DOHH2 (cell line): Measurements from ENCODE around the gene ZRANB1.

Experiments
- H3F3A ChIP-seq: fragments of 200-600 bp; sonication (generic), shearing (Covaris generic); 2 replicates; pipeline ENCODE4 v1.6.0; 2016; ENCODE audit warnings: antibody characterized with exemption, mild to moderate bottlenecking; ENCODE audit not compliant: control insufficient read depth, insufficient read depth
- H3K27ac ChIP-seq: fragments of 200-600 bp; sonication (generic); 2 replicates; pipeline ENCODE4 v1.5.1; 2014; ENCODE audit warnings: low read depth, mild to moderate bottlenecking, low read length, moderate library complexity
- H3K27me3 ChIP-seq: fragments of 200-600 bp; sonication (generic); 2 replicates; pipeline ENCODE4 v1.6.1; 2014; ENCODE audit warnings: mild to moderate bottlenecking, low read length, mixed read lengths; ENCODE audit not compliant: control insufficient read depth
- H3K36me3 ChIP-seq: fragments of 200-600 bp; sonication (generic); 2 replicates; pipeline ENCODE4 v1.6.1; 2014; ENCODE audit warnings: mild to moderate bottlenecking, low read length, moderate library complexity, mixed read lengths; ENCODE audit not compliant: control insufficient read depth
- H3K4me1 ChIP-seq: fragments of 200-600 bp; sonication (generic); 2 replicates; pipeline ENCODE4 v1.6.1; 2014; ENCODE audit warnings: mild to moderate bottlenecking, low read length, mixed read lengths; ENCODE audit not compliant: control insufficient read depth
- H3K4me2 ChIP-seq: fragments of 200-600 bp; sonication (generic); 2 replicates; pipeline ENCODE4 v1.6.0; 2014; ENCODE audit warnings: mild to moderate bottlenecking, low read length, moderate library complexity
- H3K4me3 ChIP-seq: fragments of 200-600 bp; sonication (generic); 2 replicates; pipeline ENCODE4 v1.5.1; 2014; ENCODE audit warnings: mild to moderate bottlenecking, low read length, mixed read lengths
- H3K79me2 ChIP-seq: fragments of 200-600 bp; sonication (generic); 2 replicates; pipeline ENCODE4 v1.6.1; 2014; ENCODE audit warnings: mild to moderate bottlenecking, low read length, mixed read lengths; ENCODE audit not compliant: control insufficient read depth
- H3K9me2 ChIP-seq: fragments of 200-600 bp; sonication (generic); replicated peaks from 2 replicates; pipeline ENCODE4 v1.6.1; 2014; ENCODE audit warnings: mild to moderate bottlenecking, low read length, mixed read lengths; ENCODE audit not compliant: control insufficient read depth
- H3K9me3 ChIP-seq: fragments of 200-600 bp; sonication (generic); 2 replicates; pipeline ENCODE4 v1.6.1; 2014; ENCODE audit warnings: antibody characterized with exemption, low read length, mixed read lengths; ENCODE audit not compliant: control insufficient read depth, insufficient read depth
- H4K20me1 ChIP-seq: fragments of 200-600 bp; sonication (generic); 2 replicates; pipeline ENCODE4 v1.6.0; 2014; ENCODE audit warnings: low read depth, mild to moderate bottlenecking, antibody characterized with exemption, low read length, moderate library complexity; ENCODE audit not compliant: control insufficient read depth, insufficient read depth
- CTCF ChIP-seq: fragments of 200-600 bp; sonication (generic); IDR thresholded peaks from one replicate; pipeline ENCODE4 v1.5.1; 2014; ENCODE audit warnings: antibody characterized with exemption, mild to moderate bottlenecking, low read depth, low read length; ENCODE audit not compliant: poor library complexity, severe bottlenecking
- EZH2phosphoT487 ChIP-seq: fragments of 200-600 bp; sonication (generic); IDR thresholded peaks from 2 replicates; pipeline ENCODE4 v1.6.1; 2017; ENCODE audit warnings: borderline replicate concordance, mild to moderate bottlenecking, antibody characterized with exemption, low read length, moderate library complexity, mixed read lengths

The ZRANB1 gene

GRCh38 chr10:124978376-124978725 lies 36.4 kb downstream of the ZRANB1 start:
- no peaks in the 10 kb centered on the region for H4K20me1 ChIP-seq
- no peak overlapping the region for H3K4me3 ChIP-seq
- H3K4me2 ChIP-seq, result no peak overlapping the region
- no peak overlapping the region for H3K27ac ChIP-seq
- TF ChIP-seq CTCF, result no peak
- H3K4me1 ChIP-seq, result no peaks in the 10 kb centered on the region
- H3K9me2 ChIP-seq, result no peaks in the 10 kb centered on the region
- H3K79me2 ChIP-seq, result peaks cover 9% of the 10 kb centered on the region
- H3F3A ChIP-seq, result peaks cover 3% of the 10 kb centered on the region; the same call in 1 of the 2 replicates
- peaks cover 48% of the 10 kb centered on the region for H3K36me3 ChIP-seq
- no peaks in the 10 kb centered on the region for H3K9me3 ChIP-seq
- no peaks in the 10 kb centered on the region for H3K27me3 ChIP-seq

- Histone ChIP-seq H3K36me3 (peaks cover 55% of the 10 kb centered on the region), H3K79me2 (peaks cover 9% of the 10 kb centered on the region), H3K9me3 (no peaks in the 10 kb centered on the region), H3K27ac (no peak overlapping the region), H3K4me1 (no peaks in the 10 kb centered on the region), H3K4me2 (no peak overlapping the region), H3K27me3 (no peaks in the 10 kb centered on the region), H4K20me1 (no peaks in the 10 kb centered on the region), H3K9me2 (no peaks in the 10 kb centered on the region), H3K4me3 (no peak overlapping the region), H3F3A (no peaks in the 10 kb centered on the region)
- TF ChIP-seq CTCF (no peak), EZH2phosphoT487 (no peak)
Observed at GRCh38 chr10:124983321-124983720, 41.4 kb downstream of the ZRANB1 start.

GRCh38 chr10:124984376-124984775 lies 42.5 kb downstream of the ZRANB1 start:
- Histone ChIP-seq H3K9me2 (no peaks in the 10 kb centered on the region), H3K4me1 (no peaks in the 10 kb centered on the region), H4K20me1 (no peaks in the 10 kb centered on the region), H3K36me3 (peaks cover 49% of the 10 kb centered on the region), H3K27me3 (no peaks in the 10 kb centered on the region), H3K79me2 (peaks cover 5% of the 10 kb centered on the region), H3K4me2 (no peak overlapping the region), H3K9me3 (no peaks in the 10 kb centered on the region), H3K27ac (no peak overlapping the region), H3F3A (no peaks in the 10 kb centered on the region), H3K4me3 (no peak overlapping the region)
- TF ChIP-seq CTCF (no peak), EZH2phosphoT487 (no peak)

GRCh38 chr10:124985162-124985561 lies 43.2 kb downstream of the ZRANB1 start:
- Histone ChIP-seq H4K20me1 (no peaks in the 10 kb centered on the region), H3K27ac (no peak overlapping the region), H3K4me2 (no peak overlapping the region), H3F3A (no peaks in the 10 kb centered on the region), H3K27me3 (no peaks in the 10 kb centered on the region), H3K9me3 (no peaks in the 10 kb centered on the region), H3K36me3 (peaks cover 49% of the 10 kb centered on the region), H3K9me2 (no peaks in the 10 kb centered on the region), H3K4me3 (no peak overlapping the region), H3K79me2 (peaks cover under 1% of the 10 kb centered on the region), H3K4me1 (no peaks in the 10 kb centered on the region)
- TF ChIP-seq CTCF (no peak), EZH2phosphoT487 (no peak)
